ENCODE results near the gene HLA-DRB5. TPM values are rescaled to one million over a fixed set of nuclear protein-coding genes. Genes with fewer than 3 reads are reported as not detected.

HLA-DRB5 gene
- total RNA-seq, 1 donor from 2014 or later = not detected

DNA sequence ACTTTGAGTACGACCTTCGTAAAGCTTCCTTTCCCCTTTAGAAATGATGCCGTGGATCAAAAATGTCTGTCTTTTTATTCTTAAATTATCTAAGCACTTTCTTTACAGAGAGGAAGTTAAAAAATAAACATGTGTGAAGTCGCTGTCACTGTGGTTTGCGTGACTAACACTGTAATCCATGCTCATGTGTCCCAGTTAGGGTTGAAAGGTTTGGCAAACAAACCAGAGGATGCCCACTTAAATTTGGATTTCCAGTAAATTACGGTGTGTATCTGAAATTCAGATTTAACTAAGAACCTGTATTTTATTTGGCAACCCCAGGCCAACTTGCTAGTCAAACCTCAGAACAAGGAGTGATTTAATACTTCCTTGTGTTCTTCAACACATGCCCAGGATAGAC, 38.5 kb upstream of the HLA-DRB5 start:
- no peaks in the 10 kb centered on the region for H3K9me3 Mint-ChIP-seq (ENCODE audit: unreplicated experiment)
- no peaks in the 10 kb centered on the region for H3K27me3 Mint-ChIP-seq (ENCODE audit: unreplicated experiment)
- TF ChIP-seq, protein P1, sequence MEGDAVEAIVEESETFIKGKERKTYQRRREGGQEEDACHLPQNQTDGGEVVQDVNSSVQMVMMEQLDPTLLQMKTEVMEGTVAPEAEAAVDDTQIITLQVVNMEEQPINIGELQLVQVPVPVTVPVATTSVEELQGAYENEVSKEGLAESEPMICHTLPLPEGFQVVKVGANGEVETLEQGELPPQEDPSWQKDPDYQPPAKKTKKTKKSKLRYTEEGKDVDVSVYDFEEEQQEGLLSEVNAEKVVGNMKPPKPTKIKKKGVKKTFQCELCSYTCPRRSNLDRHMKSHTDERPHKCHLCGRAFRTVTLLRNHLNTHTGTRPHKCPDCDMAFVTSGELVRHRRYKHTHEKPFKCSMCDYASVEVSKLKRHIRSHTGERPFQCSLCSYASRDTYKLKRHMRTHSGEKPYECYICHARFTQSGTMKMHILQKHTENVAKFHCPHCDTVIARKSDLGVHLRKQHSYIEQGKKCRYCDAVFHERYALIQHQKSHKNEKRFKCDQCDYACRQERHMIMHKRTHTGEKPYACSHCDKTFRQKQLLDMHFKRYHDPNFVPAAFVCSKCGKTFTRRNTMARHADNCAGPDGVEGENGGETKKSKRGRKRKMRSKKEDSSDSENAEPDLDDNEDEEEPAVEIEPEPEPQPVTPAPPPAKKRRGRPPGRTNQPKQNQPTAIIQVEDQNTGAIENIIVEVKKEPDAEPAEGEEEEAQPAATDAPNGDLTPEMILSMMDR (IDR thresholded peaks at IDR 0.05; ENCODE audit: partially characterized antibody, unreplicated experiment) = no peak
- no peak for DNase-seq
- no peaks in the 10 kb centered on the region for H3K36me3 Mint-ChIP-seq (ENCODE audit: unreplicated experiment)
- no peaks in the 10 kb centered on the region for H3K4me1 Mint-ChIP-seq (ENCODE audit: low read depth, unreplicated experiment)
- no peak overlapping the region for H3K4me3 Mint-ChIP-seq (ENCODE audit: unreplicated experiment)
- no peak overlapping the region for H3K27ac Mint-ChIP-seq (ENCODE audit: unreplicated experiment)

DNA sequence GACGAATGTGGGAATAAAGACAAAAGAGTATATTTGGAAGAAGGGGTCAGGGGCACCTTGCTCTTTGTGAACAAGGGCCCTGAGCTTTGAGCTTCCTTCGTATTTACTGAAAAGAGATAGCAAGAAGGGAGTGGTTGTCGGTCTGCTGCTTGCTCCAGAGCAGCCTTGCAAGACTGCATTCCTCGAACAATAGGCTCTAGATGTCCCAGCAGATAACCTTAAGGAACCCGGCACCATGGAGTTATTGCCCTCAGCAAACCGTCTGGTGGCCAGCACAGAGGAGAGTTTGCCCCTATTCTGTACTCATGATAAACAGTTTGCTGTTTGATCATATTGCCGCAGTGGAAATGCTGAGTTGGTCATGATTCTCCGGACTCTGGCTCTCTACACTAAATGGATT, 36.9 kb upstream of the HLA-DRB5 start:
- H3K27me3 Mint-ChIP-seq (ENCODE audit: unreplicated experiment) = no peaks in the 10 kb centered on the region

DNA sequence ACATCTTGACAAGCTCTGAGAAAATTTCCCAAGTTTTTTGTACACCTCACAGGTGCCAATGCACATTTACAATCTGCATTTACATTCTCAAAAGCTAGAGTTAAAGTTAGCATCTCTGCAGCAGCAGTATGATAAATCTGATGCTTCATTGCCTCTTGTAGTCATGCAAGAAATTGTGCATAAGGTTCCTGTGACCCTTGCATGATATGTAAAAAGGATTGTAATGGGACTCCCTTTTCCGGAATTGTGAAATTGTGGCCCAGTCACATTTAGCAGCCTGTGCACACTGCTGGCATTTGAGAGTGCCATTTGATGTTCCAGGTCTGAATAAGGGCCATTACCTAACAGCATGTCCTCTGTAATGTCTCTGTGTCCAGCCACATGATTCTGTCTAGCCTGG, 35.4 kb upstream of the HLA-DRB5 start:
- no peaks in the 10 kb centered on the region for H3K9me3 Mint-ChIP-seq (ENCODE audit: unreplicated experiment)
- no peaks in the 10 kb centered on the region for H3K36me3 Mint-ChIP-seq (ENCODE audit: unreplicated experiment)
- H3K27me3 Mint-ChIP-seq (ENCODE audit: unreplicated experiment) = no peaks in the 10 kb centered on the region
- no peaks in the 10 kb centered on the region for H3K4me1 Mint-ChIP-seq (ENCODE audit: low read depth, unreplicated experiment)
- TF ChIP-seq, protein P1 (IDR thresholded peaks at IDR 0.05; ENCODE audit: partially characterized antibody, unreplicated experiment) = no peak
- no peak for DNase-seq
- H3K27ac Mint-ChIP-seq (ENCODE audit: unreplicated experiment) = no peak overlapping the region
- H3K4me3 Mint-ChIP-seq (ENCODE audit: unreplicated experiment) = no peak overlapping the region

More for the DNA sequence above, 36.9 kb upstream of the HLA-DRB5 start:
- no peak overlapping the region for H3K4me3 Mint-ChIP-seq (ENCODE audit: unreplicated experiment)
- H3K4me1 Mint-ChIP-seq (ENCODE audit: low read depth, unreplicated experiment) = no peaks in the 10 kb centered on the region
- H3K27ac Mint-ChIP-seq (ENCODE audit: unreplicated experiment) = no peak overlapping the region
- TF ChIP-seq, protein P1 (IDR thresholded peaks at IDR 0.05; ENCODE audit: partially characterized antibody, unreplicated experiment) = no peak
- DNase-seq = no peak
- no peaks in the 10 kb centered on the region for H3K36me3 Mint-ChIP-seq (ENCODE audit: unreplicated experiment)
- H3K9me3 Mint-ChIP-seq (ENCODE audit: unreplicated experiment) = no peaks in the 10 kb centered on the region

GRCh38 chr6:32562940-32563339, 32.9 kb upstream of the HLA-DRB5 start:
- no peaks in the 10 kb centered on the region for H3K36me3 Mint-ChIP-seq (ENCODE audit: unreplicated experiment)
- no peak overlapping the region for H3K4me3 Mint-ChIP-seq (ENCODE audit: unreplicated experiment)
- H3K27me3 Mint-ChIP-seq (ENCODE audit: unreplicated experiment) = peaks cover 2% of the 10 kb centered on the region
- no peak for DNase-seq
- H3K9me3 Mint-ChIP-seq (ENCODE audit: unreplicated experiment) = peaks cover 1% of the 10 kb centered on the region
- no peaks in the 10 kb centered on the region for H3K4me1 Mint-ChIP-seq (ENCODE audit: low read depth, unreplicated experiment)
- H3K27ac Mint-ChIP-seq (ENCODE audit: unreplicated experiment) = no peak overlapping the region
- TF ChIP-seq, protein P1 (IDR thresholded peaks at IDR 0.05; ENCODE audit: partially characterized antibody, unreplicated experiment) = no peak

DNA sequence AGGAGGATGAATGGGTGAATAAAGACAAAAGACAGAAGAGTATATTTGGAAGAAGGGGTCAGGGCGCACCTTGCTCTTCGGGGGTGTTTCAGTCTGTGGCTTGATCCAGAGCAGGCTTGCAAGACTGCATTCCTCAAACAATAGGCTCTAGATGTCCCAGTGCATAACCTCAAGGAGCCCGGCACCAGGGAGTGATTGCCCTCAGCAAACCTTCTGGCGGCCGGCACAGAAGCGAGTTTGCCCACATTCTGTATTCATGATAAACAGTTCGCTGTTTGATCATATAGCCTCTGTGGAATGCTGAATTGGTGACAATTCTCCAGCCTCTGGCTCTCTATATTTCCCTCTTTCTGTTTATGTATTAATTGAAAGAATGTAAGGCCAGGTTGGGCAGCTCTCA, 29.7 kb upstream of the HLA-DRB5 start:
- no peak for DNase-seq
- Mint-ChIP-seq H3K27ac (ENCODE audit: unreplicated experiment) (no peak overlapping the region), H3K27me3 (ENCODE audit: unreplicated experiment) (peaks cover 4% of the 10 kb centered on the region), H3K36me3 (ENCODE audit: unreplicated experiment) (no peaks in the 10 kb centered on the region), H3K9me3 (ENCODE audit: unreplicated experiment) (peaks cover 1% of the 10 kb centered on the region), H3K4me3 (ENCODE audit: unreplicated experiment) (no peak overlapping the region), H3K4me1 (ENCODE audit: low read depth, unreplicated experiment) (no peaks in the 10 kb centered on the region)
- TF ChIP-seq, protein P1 (IDR thresholded peaks at IDR 0.05; ENCODE audit: partially characterized antibody, unreplicated experiment) = no peak

All from glutamatergic neuron (in vitro differentiated cells).